Glutamatergic neuron (in vitro differentiated cells): Measurements from ENCODE around the gene SNRNP25. TPM values are rescaled to one million over a fixed set of nuclear protein-coding genes. Genes with fewer than 3 reads are reported as not detected.

Experiments used
- DNase-seq: peaks from one replicate; pipeline ENCODE4 v3.0.0; 2022
- H3K27ac Mint-ChIP-seq: one replicate; pipeline ENCODE4 v1.8.0; 2020; ENCODE audit warnings: mild to moderate bottlenecking, mixed read lengths, inconsistent platforms; ENCODE audit not compliant: unreplicated experiment
- H3K27me3 Mint-ChIP-seq: one replicate; pipeline ENCODE4 v1.8.0; 2020; ENCODE audit warnings: mild to moderate bottlenecking, moderate library complexity, mixed read lengths, inconsistent platforms; ENCODE audit not compliant: unreplicated experiment
- H3K36me3 Mint-ChIP-seq: one replicate; pipeline ENCODE4 v1.8.0; 2020; ENCODE audit warnings: mild to moderate bottlenecking, mixed read lengths, inconsistent platforms; ENCODE audit not compliant: unreplicated experiment
- H3K4me1 Mint-ChIP-seq: one replicate; pipeline ENCODE4 v1.8.0; 2020; ENCODE audit warnings: mild to moderate bottlenecking, low read depth, mixed read lengths, inconsistent platforms; ENCODE audit not compliant: unreplicated experiment
- H3K4me3 Mint-ChIP-seq: one replicate; pipeline ENCODE4 v1.8.0; 2020; ENCODE audit warnings: mild to moderate bottlenecking, mixed read lengths, inconsistent platforms; ENCODE audit not compliant: unreplicated experiment
- H3K9me3 Mint-ChIP-seq: one replicate; pipeline ENCODE4 v1.8.0; 2020; ENCODE audit warnings: mild to moderate bottlenecking, moderate library complexity, mixed read lengths, inconsistent platforms; ENCODE audit not compliant: unreplicated experiment
- CTCF ChIP-seq: fragments of 200-600 bp; sonication (generic); IDR thresholded peaks from one replicate; pipeline ENCODE4 v1.5.0; 2021; ENCODE audit not compliant: partially characterized antibody, unreplicated experiment
- total RNA-seq: library from RNA; stranded (reverse); fragmentation: NEBNext Ultra II Directional; extraction: Animal tissue kit (Norgen Biotek cat#: 25700); gene quantifications from one replicate; pipeline ENCODE4 v1.2.1, GENCODE V29; 2021; ENCODE audit not compliant: unreplicated experiment

SNRNP25 gene
- total RNA-seq, 1 donor from 2014 or later = 21.5 TPM

GRCh38 chr16:83781-84615 is 30.4 kb downstream of the SNRNP25 start:
- Mint-ChIP-seq H3K36me3 (no peaks in the 10 kb centered on the region), H3K4me3 (peak overlapping the region; percentile 5), H3K9me3 (peaks cover 2% of the 10 kb centered on the region), H3K4me1 (peaks cover 2% of the 10 kb centered on the region), H3K27ac (no peak overlapping the region), H3K27me3 (peaks cover 8% of the 10 kb centered on the region)
- no peak for DNase-seq
- TF ChIP-seq CTCF = no peak

GRCh38 chr16:84718-85406 is 31.2 kb downstream of the SNRNP25 start:
- no peak overlapping the region for H3K27ac Mint-ChIP-seq
- no peak overlapping the region for H3K4me3 Mint-ChIP-seq
- H3K27me3 Mint-ChIP-seq = peaks cover 8% of the 10 kb centered on the region
- H3K4me1 Mint-ChIP-seq = no peaks in the 10 kb centered on the region
- no peak for DNase-seq
- H3K9me3 Mint-ChIP-seq = peaks cover 2% of the 10 kb centered on the region
- no peak for TF ChIP-seq CTCF
- no peaks in the 10 kb centered on the region for H3K36me3 Mint-ChIP-seq

- no peaks in the 10 kb centered on the region for H3K36me3 Mint-ChIP-seq
- H3K27ac Mint-ChIP-seq = no peak overlapping the region
- DNase-seq = no peak
- H3K4me3 Mint-ChIP-seq = no peak overlapping the region
- H3K9me3 Mint-ChIP-seq = peaks cover 2% of the 10 kb centered on the region
- TF ChIP-seq CTCF = no peak
- H3K4me1 Mint-ChIP-seq = no peaks in the 10 kb centered on the region
- peaks cover 8% of the 10 kb centered on the region for H3K27me3 Mint-ChIP-seq
Measured at GRCh38 chr16:85407-85782, 31.8 kb downstream of the SNRNP25 start.

GRCh38 chr16:85865-86264 is 32.2 kb downstream of the SNRNP25 start:
- H3K27me3 Mint-ChIP-seq = peaks cover 8% of the 10 kb centered on the region
- peaks cover 2% of the 10 kb centered on the region for H3K9me3 Mint-ChIP-seq
- TF ChIP-seq CTCF = no peak
- no peaks in the 10 kb centered on the region for H3K4me1 Mint-ChIP-seq
- no peaks in the 10 kb centered on the region for H3K36me3 Mint-ChIP-seq
- H3K4me3 Mint-ChIP-seq = no peak overlapping the region
- no peak for DNase-seq
- H3K27ac Mint-ChIP-seq = no peak overlapping the region

GRCh38 chr16:86483-86952 is 32.9 kb downstream of the SNRNP25 start:
- peaks cover 2% of the 10 kb centered on the region for H3K9me3 Mint-ChIP-seq
- H3K27ac Mint-ChIP-seq = no peak overlapping the region
- DNase-seq = no peak
- TF ChIP-seq CTCF = no peak
- no peaks in the 10 kb centered on the region for H3K36me3 Mint-ChIP-seq
- H3K4me1 Mint-ChIP-seq = no peaks in the 10 kb centered on the region
- H3K4me3 Mint-ChIP-seq = no peak overlapping the region
- H3K27me3 Mint-ChIP-seq = peaks cover 8% of the 10 kb centered on the region
